Activated CD4-positive, alpha-beta T cell treated with anti-CD3 and anti-CD28 coated beads, Interleukin-2, amount 50 U/mL, for 4 hours (primary cell): ENCODE measurements around the gene TEAD1.
A peak's percentile ranks its signal among the peaks of the same experiment; 100 is the strongest.
"Not testable (repeated sequence)": the region's sequence is repeated elsewhere in the genome, so short reads cannot be mapped to it uniquely, and the experiment has no call there.

Source experiments
- DNase-seq, 2 experiments: peaks; one replicate each; pipeline ENCODE4 v3.0.0-alpha.2; 2020

Gene TEAD1

DNA sequence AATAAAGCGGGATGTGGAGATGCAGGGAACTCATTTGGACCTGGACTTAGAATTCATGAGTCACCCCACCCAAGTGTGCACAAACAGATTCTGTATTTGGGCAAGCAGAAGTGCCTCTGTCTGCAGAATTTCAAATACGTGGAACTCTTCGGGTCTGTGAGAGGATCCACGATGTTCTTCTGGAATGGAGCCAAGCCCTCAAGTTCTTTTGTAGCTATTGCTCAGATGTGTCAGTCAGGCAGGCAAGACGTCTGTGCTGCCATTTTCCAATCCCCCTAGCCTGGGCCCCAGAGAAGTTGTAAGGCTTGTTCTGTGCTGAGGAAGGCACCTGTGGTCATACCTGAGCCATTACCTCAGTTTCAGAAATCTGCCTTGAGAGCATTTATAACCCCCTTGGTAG lies 202.1 kb downstream of the TEAD1 start:
- DNase-seq, result no peak

DNA sequence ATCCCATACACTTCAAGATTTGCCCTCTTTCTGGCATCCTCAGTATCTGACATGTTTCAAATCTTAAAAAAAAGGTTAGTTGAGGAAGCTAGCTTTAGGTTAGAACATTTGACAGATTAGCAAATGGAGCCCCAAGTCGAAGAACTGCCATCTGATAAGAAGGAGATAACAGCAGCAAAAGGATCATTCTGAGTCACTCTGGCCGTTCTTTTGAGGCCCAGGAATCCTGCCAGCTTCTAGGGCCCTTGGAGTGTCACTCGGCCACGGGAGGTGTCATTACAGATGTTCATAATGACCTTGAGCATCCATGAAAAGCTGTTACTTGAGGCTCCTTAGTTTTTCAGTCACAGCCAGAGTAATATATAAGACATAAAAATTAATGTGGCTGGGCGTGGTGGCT lies 202.8 kb downstream of the TEAD1 start:
- DNase-seq, result no peak

- DNase-seq, result not testable (repeated sequence)
These were observed 203.3 kb downstream of the TEAD1 start for GRCh38 chr11:12877508-12877907.

DNA sequence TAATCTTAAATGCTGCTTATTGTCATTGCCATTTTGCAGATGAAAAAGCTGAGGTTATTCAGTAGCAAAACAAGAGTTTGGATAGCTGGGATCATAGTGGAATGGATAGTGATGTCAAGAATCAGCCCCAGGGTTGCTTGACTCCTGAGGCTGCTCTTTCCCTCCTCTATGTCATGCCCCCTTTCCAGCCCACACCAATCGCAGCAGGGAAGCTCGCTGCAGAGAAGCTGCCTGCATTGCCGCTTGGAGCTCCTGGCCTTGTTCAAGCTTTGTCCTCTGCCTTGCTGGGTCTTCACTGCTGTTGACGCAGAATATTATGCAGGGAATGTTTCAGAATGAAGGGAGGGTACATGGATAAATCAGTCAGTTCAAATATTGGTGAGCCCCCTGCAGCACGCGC lies 206.1 kb downstream of the TEAD1 start:
- DNase-seq, result no peak

DNA sequence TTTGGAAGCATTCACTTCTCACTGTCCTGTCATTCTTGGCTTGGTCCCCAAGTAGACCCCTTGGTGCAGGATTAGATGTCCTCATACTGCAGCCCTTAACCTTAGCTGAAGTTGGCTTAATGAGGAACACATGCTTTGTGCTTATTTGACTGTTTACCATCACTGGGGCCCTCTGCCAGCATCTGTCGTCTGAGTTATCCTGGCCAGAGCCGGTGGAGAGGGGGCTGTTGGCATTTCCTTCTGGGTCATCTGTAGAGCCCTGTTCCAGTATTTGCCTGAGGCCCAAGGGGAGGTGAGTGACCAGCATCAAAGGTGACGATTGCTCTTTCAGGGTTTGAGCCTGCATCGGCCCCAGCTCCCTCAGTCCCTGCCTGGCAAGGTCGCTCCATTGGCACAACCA lies 208.4 kb downstream of the TEAD1 start:
- no peak for DNase-seq

- no peak for DNase-seq
These were observed 210.6 kb downstream of the TEAD1 start for GRCh38 chr11:12884751-12885318.

DNA sequence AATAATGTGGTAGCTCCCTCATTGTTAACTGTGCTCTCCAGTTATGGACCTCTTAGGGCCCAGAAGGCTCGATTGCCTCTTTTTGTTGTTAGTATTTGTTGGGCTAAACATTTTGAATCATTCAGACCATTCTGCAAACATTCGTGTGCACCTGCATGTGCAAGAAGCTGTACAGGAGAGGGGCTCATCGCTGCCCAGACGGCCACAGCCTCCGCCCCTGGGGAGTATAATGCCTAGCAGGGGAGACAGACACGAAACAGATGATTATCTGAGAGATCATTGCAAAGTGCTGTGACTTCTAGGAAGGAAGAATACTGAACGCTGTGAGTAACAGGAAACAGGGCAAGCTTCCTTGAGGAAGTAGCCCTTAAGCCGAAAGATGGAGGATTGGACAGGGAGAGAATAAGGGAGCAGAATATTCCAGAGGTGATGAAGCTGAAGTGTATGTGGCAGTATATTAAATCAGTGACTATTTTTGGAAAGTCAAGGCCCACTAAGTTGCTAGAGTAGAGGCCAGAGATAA lies 211.6 kb downstream of the TEAD1 start:
- no peak for DNase-seq

DNA sequence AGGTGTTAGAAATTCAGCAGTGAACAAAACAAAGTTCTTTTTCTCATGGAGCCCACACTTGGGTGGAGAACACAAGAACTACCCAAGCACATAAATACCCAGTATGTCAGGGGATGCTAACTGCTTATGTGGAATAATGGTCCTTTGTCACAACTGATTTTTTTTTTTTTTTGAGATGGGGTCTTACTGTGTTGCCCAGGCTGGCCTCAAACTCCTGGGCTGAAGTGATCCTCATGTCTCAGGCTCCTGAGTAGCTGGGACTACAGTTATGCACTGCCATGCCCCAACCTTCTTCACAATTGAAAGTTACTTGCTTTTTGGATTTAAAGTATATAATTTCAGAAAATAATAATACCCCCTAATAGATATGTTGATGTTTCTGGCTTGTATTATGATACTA lies 212.3 kb downstream of the TEAD1 start:
- DNase-seq, result no peak

DNA sequence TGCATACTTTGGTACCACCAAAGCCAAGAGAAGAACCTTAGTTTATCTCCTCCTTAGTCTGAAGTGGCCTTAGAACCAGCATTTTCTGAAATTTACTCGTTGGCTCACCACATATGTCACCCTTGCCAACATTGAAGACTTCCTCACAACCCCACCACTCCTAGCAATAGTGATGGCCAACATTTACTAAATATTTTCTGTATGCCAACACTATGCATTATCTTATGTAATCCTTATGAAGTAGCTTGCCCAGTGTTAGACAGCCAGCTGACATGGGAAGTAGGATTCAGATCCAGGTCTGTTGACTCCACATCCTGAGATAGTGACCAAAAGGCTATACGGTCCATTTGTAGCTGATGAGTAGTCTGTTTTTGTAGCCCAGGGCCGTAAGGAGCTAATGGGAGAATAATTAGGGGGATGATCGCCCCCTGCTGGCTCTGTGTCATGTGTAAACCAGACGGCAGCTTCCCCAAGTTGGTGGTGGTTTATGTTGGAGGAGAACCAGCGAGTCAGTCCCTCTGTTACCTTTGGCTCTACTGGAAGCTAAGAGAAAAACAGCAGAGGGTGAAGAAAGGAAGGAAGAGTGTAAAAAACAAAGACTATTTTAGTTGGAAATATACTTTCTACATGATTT lies 214.4 kb downstream of the TEAD1 start:
- DNase-seq, result peak; percentile 56 to 65

DNA sequence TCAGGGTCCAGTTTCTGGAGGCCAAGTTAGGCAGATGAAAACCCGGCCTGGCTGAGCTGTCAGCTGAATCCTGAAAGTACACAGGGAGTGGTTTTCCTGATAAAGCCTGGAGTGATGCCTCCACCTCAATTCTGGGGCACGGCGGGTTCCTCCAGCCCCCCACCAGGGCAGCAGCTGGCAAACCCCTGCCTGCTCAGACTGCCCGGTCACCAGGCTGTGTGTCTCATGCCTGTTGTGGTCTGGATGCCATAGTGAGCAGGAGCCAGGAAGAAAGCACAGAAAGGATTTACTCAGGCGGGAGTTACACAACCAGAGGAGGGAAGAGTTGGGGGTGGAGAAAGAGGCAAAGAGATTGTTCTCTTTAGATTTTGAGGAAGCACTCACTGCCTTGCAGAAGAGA lies 215.0 kb downstream of the TEAD1 start:
- DNase-seq, result no peak

- no peak for DNase-seq
These were observed 216.3 kb downstream of the TEAD1 start for GRCh38 chr11:12890476-12890875.

- peak; percentile 14 to 24 for DNase-seq
These were observed 219.8 kb downstream of the TEAD1 start for GRCh38 chr11:12893787-12894672.

GRCh38 chr11:12897390-12897789 lies 223.2 kb downstream of the TEAD1 start:
- no peak for DNase-seq

DNA sequence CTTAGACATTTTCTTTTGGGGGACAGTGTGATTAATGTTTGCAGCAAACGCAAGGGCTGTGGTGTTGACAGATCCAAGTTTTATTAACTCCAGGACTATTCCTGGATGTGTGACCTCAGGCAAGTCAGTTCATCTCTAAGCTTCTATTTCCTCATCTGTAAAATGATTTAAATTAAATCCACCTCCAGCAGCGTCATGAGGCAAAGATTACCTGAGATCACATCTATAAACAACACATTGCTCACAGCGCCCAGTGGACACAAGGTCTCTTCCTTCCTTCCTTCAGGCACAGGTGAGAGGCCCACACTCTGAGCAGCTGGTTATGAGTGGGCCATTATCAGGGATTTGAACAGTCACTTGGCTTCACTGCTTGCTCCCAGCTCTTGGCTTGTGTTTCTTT lies 223.6 kb downstream of the TEAD1 start:
- no peak for DNase-seq

GRCh38 chr11:12900496-12900895 lies 226.3 kb downstream of the TEAD1 start:
- DNase-seq, result no peak

DNA sequence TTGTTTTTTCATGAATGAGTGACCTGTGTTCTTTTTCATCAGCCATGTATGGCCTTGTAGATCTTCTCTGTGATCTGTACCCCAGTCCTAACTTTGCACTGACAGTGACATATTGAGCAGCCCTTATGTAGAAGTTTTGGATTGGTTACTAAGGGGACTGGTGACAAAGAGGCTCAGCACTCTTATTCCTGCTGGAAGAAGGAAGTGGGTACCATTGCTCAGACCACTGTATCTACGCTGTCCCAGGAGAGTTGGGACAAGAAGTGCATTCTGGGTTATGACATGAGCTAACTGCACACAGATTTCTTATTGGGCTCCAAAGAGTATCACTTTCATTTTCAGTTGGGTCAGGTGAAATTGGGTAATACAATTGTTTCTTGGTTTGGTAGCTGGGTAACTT lies 227.1 kb downstream of the TEAD1 start:
- DNase-seq, result no peak

DNA sequence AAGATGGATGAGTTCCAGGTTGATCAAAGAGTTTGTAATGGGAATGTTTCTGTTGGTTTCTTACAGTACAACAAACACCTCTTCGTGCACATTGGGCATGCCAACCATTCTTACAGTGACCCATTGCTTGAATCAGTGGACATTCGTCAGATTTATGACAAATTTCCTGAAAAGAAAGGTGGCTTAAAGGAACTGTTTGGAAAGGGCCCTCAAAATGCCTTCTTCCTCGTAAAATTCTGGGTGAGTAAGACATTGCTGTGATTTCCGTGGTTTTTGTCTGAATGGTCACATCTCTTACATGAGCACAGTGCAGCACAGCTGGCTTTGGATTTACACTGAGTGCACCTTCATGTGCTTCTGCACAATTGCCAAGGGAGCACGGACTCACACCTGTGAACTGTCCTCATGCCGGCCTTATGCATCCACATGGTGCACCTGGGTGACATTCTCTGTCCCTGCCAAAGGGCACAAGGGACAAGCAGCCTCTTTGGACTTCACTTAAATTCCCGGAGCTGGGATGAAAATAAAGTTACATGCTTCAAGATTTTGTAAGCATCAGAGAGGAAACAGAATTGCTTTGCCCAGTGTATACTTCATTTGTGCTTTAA lies 227.8 kb downstream of the TEAD1 start:
- DNase-seq, result no peak

DNA sequence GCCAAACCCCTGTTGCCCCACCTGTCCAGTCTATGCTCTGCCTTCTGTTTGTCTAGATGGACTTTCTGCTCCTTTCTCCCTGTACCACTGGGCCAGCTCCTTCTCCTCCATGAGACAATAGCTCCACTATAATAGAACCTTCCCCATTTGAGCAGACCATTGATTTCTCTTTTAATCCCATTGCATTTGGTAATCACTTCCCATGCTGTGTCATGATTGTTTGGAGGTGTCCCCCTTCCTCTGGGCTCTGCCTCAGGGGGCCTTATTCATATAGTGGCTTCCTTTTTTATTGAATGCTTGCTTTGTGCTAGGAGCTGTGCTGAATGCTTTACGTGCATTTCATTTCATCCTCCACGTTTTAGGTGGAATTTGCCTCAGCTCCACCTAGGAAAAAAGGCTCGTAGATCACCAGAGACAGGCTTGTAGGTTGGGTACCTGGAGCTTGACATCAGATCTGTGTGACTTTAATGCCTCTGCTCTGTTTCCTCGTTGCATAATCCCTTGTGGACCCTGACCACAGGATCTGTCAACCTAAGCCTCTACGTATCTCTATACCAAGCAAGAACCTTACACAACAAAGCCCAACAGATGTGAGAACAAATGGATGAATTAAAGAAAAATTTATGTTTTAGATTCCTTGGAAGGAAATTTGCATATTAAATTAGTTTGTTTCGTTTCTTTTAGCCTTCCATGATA lies 228.7 kb downstream of the TEAD1 start:
- no peak for DNase-seq

GRCh38 chr11:12905435-12905834 lies 231.2 kb downstream of the TEAD1 start:
- DNase-seq, result no peak

GRCh38 chr11:12906501-12906900 lies 232.3 kb downstream of the TEAD1 start:
- DNase-seq, result no peak

DNA sequence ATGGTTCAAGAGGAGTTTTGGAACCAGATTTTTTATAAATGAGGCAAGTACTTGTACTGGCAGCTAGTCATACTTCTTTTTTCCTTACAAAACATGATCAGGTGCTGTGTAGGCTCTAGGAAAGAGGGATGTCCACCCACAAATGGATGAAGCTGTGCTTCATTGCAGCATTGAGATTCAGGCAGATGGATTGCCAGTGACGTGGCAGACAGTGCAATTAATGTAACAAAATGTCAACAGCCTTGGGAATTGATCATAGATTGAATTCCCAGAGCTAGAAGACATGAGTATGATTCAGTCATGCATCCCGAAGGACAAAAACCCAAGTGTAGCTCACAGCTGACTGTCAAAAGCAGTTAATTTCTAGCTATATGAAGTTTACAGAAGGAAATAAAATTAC lies 235.7 kb downstream of the TEAD1 start:
- no peak for DNase-seq

DNA sequence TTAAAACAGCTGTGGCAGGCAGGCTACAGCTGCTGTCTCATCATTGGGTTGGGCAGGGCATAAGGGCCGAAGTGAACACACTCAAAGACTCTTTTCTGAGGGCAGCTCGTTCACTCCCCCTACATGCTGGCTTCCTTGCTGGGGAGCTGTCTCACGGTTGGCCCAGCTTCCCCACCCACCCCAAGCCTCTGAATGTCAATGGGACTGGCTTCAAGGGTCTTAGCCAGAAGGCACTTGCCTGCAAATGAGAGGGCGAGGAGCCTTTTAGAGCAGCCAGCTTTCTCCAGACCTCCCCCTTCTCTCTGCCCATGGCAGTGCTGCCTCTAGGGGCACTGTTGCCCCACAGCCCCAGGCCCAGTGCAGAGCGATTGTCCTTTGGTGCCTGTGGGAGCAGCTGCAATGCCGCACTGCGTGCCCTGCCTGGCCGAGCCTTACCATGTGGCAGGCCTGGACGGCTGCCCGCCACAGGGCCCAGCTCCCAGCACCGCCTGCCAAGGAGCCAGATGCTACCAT lies 240.2 kb downstream of the TEAD1 start:
- no peak for DNase-seq

- no peak for DNase-seq
These were observed 240.9 kb downstream of the TEAD1 start for GRCh38 chr11:12915093-12915492.
